B cell (primary cell): ENCODE results near the gene TMEM231.

ENCODE experiments used
- CTCF ChIP-seq: fragments of 200-600 bp; IDR thresholded peaks from one replicate; pipeline ENCODE4 v1.8.0; 2022; ENCODE audit warnings: antibody characterized with exemption, mild to moderate bottlenecking
- EZH2 ChIP-seq: IDR thresholded peaks from 2 replicates; pipeline ENCODE4 v1.6.1; 2012; ENCODE audit warnings: borderline replicate concordance, low read depth, mild to moderate bottlenecking, moderate library complexity, low read length; ENCODE audit not compliant: insufficient read depth, poor library complexity, severe bottlenecking

GRCh38 chr16:75526032-75526790 lies 29.8 kb downstream of the TMEM231 start:
- TF ChIP-seq CTCF (no peak), EZH2 (no peak)
